Endothelial cell of umbilical vein (primary cell): ENCODE measurements around the gene DMAC1.

Experiments
- CTCF ChIP-seq, 2 donors: IDR thresholded peaks; 1 replicate in 1 of 2; 2 replicates in 1 of 2; pipeline ENCODE4 v1.5.1; 2011; ENCODE audit warnings: low read length in 2 of 2, mild to moderate bottlenecking in 2 of 2, moderate library complexity in 2 of 2, control low read depth in 1 of 2, inconsistent platforms in 1 of 2, low read depth in 1 of 2; ENCODE audit not compliant: insufficient read depth in 1 of 2; ENCODE audit errors: extremely low read depth in 1 of 2
- EZH2 ChIP-seq: IDR thresholded peaks from 2 replicates; pipeline ENCODE4 v1.6.1; 2012; ENCODE audit warnings: borderline replicate concordance, low read depth, mild to moderate bottlenecking, moderate library complexity, low read length, inconsistent platforms; ENCODE audit not compliant: severe bottlenecking
- JUN ChIP-seq: IDR thresholded peaks from 2 replicates; pipeline ENCODE4 v1.6.1; 2011; ENCODE audit warnings: borderline replicate concordance, low read depth; ENCODE audit not compliant: insufficient read length, insufficient read depth
- MAX ChIP-seq: IDR thresholded peaks from 2 replicates; pipeline ENCODE4 v1.6.1; 2011; ENCODE audit not compliant: insufficient read depth, insufficient read length
- POLR2A ChIP-seq: IDR thresholded peaks from 2 replicates; pipeline ENCODE4 v1.6.1; 2012; ENCODE audit warnings: low read depth, mild to moderate bottlenecking, control low read depth, low read length

GRCh38 chr9:7823651-7824050, 24.1 kb upstream of the DMAC1 start:
- TF ChIP-seq CTCF (IDR thresholded peaks at IDR 0.05; ENCODE audit: extremely low read depth in 1 of 2, insufficient read depth in 1 of 2, low read depth in 1 of 2, low read length in 2 of 2) (no peak), POLR2A (no peak), MAX (no peak), JUN (no peak), EZH2 (no peak)
